Ovary (tissue), 9 donors: Measurements from ENCODE around the gene ABLIM2. TPM values are rescaled to one million over a fixed set of nuclear protein-coding genes. Genes with fewer than 3 reads are reported as not detected.
A peak's percentile ranks its signal among the peaks of the same experiment; 100 is the strongest.

Experiments used
- DNase-seq, 5 donors: peaks; one replicate each; pipeline ENCODE4 v3.0.0-alpha.2; 2019 to 2020
- H3K27ac ChIP-seq, 2 donors: fragments of 200-600 bp; one replicate each; pipeline versions ENCODE4 v1.5.1 to v1.8.0; 2019 to 2022
- H3K27me3 ChIP-seq: fragments of 200-600 bp; one replicate; pipeline ENCODE4 v1.8.0; 2022
- H3K36me3 ChIP-seq: fragments of 200-600 bp; sonication (generic); one replicate; pipeline ENCODE4 v1.5.1; 2019
- H3K4me1 ChIP-seq: one replicate; pipeline ENCODE4 v1.8.1; 2013; ENCODE audit warnings: mild to moderate bottlenecking, moderate library complexity; ENCODE audit not compliant: insufficient read depth
- H3K4me3 ChIP-seq: fragments of 200-600 bp; sonication (generic); one replicate; pipeline ENCODE4 v1.5.1; 2017
- H3K9me3 ChIP-seq, 2 donors: fragments of 200-600 bp in 1 of 2; sonication (generic) in 1 of 2; one replicate each; pipeline versions ENCODE4 v1.5.1 to v1.8.1; 2013 to 2019; ENCODE audit warnings: mild to moderate bottlenecking in 1 of 2, moderate library complexity in 1 of 2
- CTCF ChIP-seq, 3 donors: fragments of 450-650 bp in 2 of 3; fragments of 200-600 bp in 1 of 3; IDR thresholded peaks; one replicate each; pipeline versions ENCODE4 v1.5.1 to v1.8.0; 2016 to 2022; ENCODE audit warnings: antibody characterized with exemption in 3 of 3, mild to moderate bottlenecking in 1 of 3
- EP300 ChIP-seq: sonication (generic); formaldehyde crosslinking; IDR thresholded peaks from one replicate; pipeline ENCODE4 v1.6.1; 2017; ENCODE audit warnings: antibody characterized with exemption
- POLR2A ChIP-seq: fragments of 450-650 bp; IDR thresholded peaks from one replicate; pipeline ENCODE4 v1.6.1; 2017; ENCODE audit warnings: antibody characterized with exemption, mild to moderate bottlenecking, moderate library complexity
- WGBS, 3 donors: extraction: QIAGEN DNeasy Blood & Tissue Kit in 1 of 3; methylation state at CpG; one replicate each; pipeline versions ENCODE4 v1.1.5 to v1.1.7; 2013 to 2017; 5-methylcytosine and 5-hydroxymethylcytosine counted together
- intact Hi-C, 4 donors: fragments of 100-400 bp; cut with DNase I; formaldehyde crosslinking; loops; one replicate each; pipeline versions ENCODE4 v1.11.0 to v1.15.1; 2022 to 2023
- polyA plus RNA-seq, 2 donors: library from polyadenylated mRNA; stranded (reverse); fragments of 200-250 nt in 1 of 2; fragments of 350-450 nt in 1 of 2; fragmentation: Illumina TruSeq in 1 of 2; extraction: RNeasy Lipid Tissue Mini Kit (QIAGEN cat#74804) in 1 of 2; gene quantifications; one replicate each; pipeline ENCODE4 v1.2.3, GENCODE V29; 2013 to 2014
- total RNA-seq, 7 donors: library from RNA; depleted of rRNA in 2 of 7; stranded (reverse); fragments of >200 nt in 2 of 7; fragmentation: NEBNext Ultra II Directional in 3 of 7; extraction: Animal tissue kit (Norgen Biotek cat#: 25700) in 3 of 7; gene quantifications; one replicate each; pipeline versions ENCODE4 v1.1.0 to v1.2.4, GENCODE V29; 2016 to 2023
- donor health status: DM: no; HTN: no; CAD: no; lungs with moderate emphysema.
- donor health status: DM: no; HTN: no; CAD: no.
- donor health status: Bipolar disorder and iron deficiency.
- donor health status: DM: yes; HTN: yes; CAD: no.
- donor health status: DM: no; HTN: no; CAD: no.
- donor health status: DM: yes; HTN: yes; CAD: no.

Gene ABLIM2
- total and polyA plus RNA-seq, 9 donors: 0.81 to 7.9 (median 2.1) TPM

GRCh38 chr4:8198206-8198905 lies 39.7 kb upstream of the ABLIM2 start:
- no peak for DNase-seq
- H3K36me3 ChIP-seq: no peaks in the 10 kb centered on the region
- 73 to 84% (median 77%) methylated on average over 17 of the region's 17 CpGs for WGBS, 3 donors
- intact Hi-C loops: no loop called here
- peaks cover 12% of the 10 kb centered on the region for H3K4me1 ChIP-seq
- no peaks in the 10 kb centered on the region for H3K9me3 ChIP-seq
- TF ChIP-seq CTCF (IDR thresholded peaks at IDR 0.05) (no peak), EP300 (no peak), POLR2A (no peak)
- H3K4me3 ChIP-seq: no peak overlapping the region
- no peaks in the 10 kb centered on the region for H3K27me3 ChIP-seq
- H3K27ac ChIP-seq: peak overlapping the region in 1 of 2 donors; percentile 12

GRCh38 chr4:8197521-8197920 lies 38.9 kb upstream of the ABLIM2 start:
- WGBS, 3 donors: 88 to 90% (median 88%) methylated on average over 13 of the region's 13 CpGs
- TF ChIP-seq EP300 (no peak), CTCF (IDR thresholded peaks at IDR 0.05) (no peak), POLR2A (no peak)
- H3K4me1 ChIP-seq: peaks cover 18% of the 10 kb centered on the region
- intact Hi-C loops: no loop called here
- no peaks in the 10 kb centered on the region for H3K36me3 ChIP-seq
- no peaks in the 10 kb centered on the region for H3K9me3 ChIP-seq
- DNase-seq: no peak
- H3K27ac ChIP-seq: no peak overlapping the region
- H3K4me3 ChIP-seq: no peak overlapping the region
- H3K27me3 ChIP-seq: no peaks in the 10 kb centered on the region

GRCh38 chr4:8195841-8196458 lies 37.3 kb upstream of the ABLIM2 start:
- TF ChIP-seq POLR2A (no peak), CTCF (IDR thresholded peaks at IDR 0.05) (no peak), EP300 (no peak)
- intact Hi-C loops: no loop called here
- Histone ChIP-seq H3K27ac (no peak overlapping the region), H3K9me3 (no peaks in the 10 kb centered on the region), H3K4me3 (no peak overlapping the region), H3K36me3 (no peaks in the 10 kb centered on the region), H3K4me1 (peaks cover 22% of the 10 kb centered on the region), H3K27me3 (no peaks in the 10 kb centered on the region)
- no peak for DNase-seq
- 75 to 82% (median 77%) methylated on average over 20 of the region's 20 CpGs for WGBS, 3 donors

GRCh38 chr4:8195431-8195830 lies 36.8 kb upstream of the ABLIM2 start:
- no peak for DNase-seq
- Histone ChIP-seq H3K36me3 (no peaks in the 10 kb centered on the region), H3K9me3 (no peaks in the 10 kb centered on the region), H3K4me1 (peaks cover 21% of the 10 kb centered on the region), H3K27me3 (no peaks in the 10 kb centered on the region), H3K27ac (no peak overlapping the region), H3K4me3 (no peak overlapping the region)
- TF ChIP-seq CTCF (IDR thresholded peaks at IDR 0.05) (no peak), EP300 (no peak), POLR2A (no peak)
- intact Hi-C loops: no loop called here
- WGBS, 3 donors: 67 to 71% (median 68%) methylated on average over 7 of the region's 7 CpGs
